Hepatocyte (in vitro differentiated cells): ENCODE results near the gene KLHL3.

Experiments used
- CTCF ChIP-seq: fragments of 200-600 bp; sonication (generic); IDR thresholded peaks from 2 replicates; pipeline ENCODE4 v1.5.1; 2016; ENCODE audit warnings: antibody characterized with exemption, mild to moderate bottlenecking; ENCODE audit not compliant: poor library complexity
- EZH2 ChIP-seq: fragments of 200-600 bp; sonication (generic); IDR thresholded peaks from 2 replicates; pipeline ENCODE4 v1.6.1; 2016; ENCODE audit warnings: antibody characterized with exemption, mild to moderate bottlenecking, borderline replicate concordance

GRCh38 chr5:137636099-137636498, 99.8 kb downstream of the KLHL3 start:
- TF ChIP-seq CTCF (no peak), EZH2 (no peak)
